ENCODE measurements around the gene TRANK1.

- TF ChIP-seq CTCF (IDR thresholded peaks at IDR 0.05) (no peak), POLR2A (IDR thresholded peaks at IDR 0.05) (no peak), POLR2AphosphoS5 (IDR thresholded peaks at IDR 0.05) (no peak)
Measured at GRCh38 chr3:36804295-36805055, 140.4 kb downstream of the TRANK1 start.

Measured in suprapubic skin (tissue), 4 donors.